Retinal pigment epithelial cell (primary cell): ENCODE data around the gene PAK1.
"Not testable (repeated sequence)": the region's sequence is repeated elsewhere in the genome, so short reads cannot be mapped to it uniquely, and the experiment has no call there.

Experiments
- DNase-seq: peaks from one replicate; pipeline ENCODE4 v3.0.0-alpha.2; 2010; ENCODE audit warnings: low read depth
- H3K4me3 ChIP-seq: 2 replicates; pipeline ENCODE4 v1.5.1; 2011; ENCODE audit warnings: mild to moderate bottlenecking, low read length, control low read depth, moderate library complexity
- CTCF ChIP-seq: conservative IDR thresholded peaks from 2 replicates; pipeline ENCODE4 v1.5.1; 2011; ENCODE audit warnings: low read depth, low read length, control low read depth, inconsistent platforms

The PAK1 gene

GRCh38 chr11:77503006-77503405, 29.1 kb upstream of the PAK1 start:
- DNase-seq: no peak
- no peak for TF ChIP-seq CTCF
- H3K4me3 ChIP-seq: no peak overlapping the region

- no peak overlapping the region for H3K4me3 ChIP-seq
- no peak for DNase-seq
- no peak for TF ChIP-seq CTCF
Observed at GRCh38 chr11:77502346-77502905, 28.5 kb upstream of the PAK1 start.

DNA sequence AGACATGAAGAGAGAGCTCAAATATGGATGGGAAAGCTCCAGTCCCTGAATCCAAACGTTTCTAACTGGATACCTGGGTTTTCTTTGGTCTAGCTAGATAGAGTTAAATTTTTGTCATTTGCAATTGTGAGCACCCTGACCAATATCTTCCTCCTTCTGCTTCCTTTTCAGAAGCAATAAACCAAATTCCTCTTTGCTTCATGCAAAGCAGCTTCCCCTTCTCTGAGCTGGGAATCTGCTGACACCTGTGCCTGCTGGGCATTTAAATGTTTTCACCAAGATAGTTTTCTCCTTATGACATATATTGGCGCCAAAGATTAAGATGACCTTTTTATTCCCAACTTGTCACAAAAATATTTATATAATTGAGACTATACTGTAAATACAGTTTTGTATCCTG, 27.9 kb upstream of the PAK1 start:
- no peak for TF ChIP-seq CTCF
- no peak for DNase-seq
- no peak overlapping the region for H3K4me3 ChIP-seq

DNA sequence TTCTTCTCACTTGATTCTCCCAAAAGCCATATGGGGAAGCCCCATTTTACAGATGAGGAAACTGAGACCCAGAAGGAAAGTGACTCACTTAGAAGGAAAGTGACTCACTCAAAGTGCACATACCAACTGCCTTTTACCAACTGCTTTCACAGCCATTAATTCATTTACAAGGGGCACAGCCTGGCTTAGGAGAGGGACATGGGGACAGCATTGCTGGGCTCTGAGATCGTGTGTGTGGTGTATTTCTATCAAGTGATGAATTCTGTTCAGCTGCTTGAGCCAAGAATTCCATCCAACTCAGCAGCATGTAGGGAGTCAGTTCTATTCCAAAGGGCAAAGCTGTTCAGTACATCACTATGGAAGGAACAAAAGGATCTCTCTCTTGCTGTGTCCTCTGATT, 23.5 kb upstream of the PAK1 start:
- TF ChIP-seq CTCF: no peak
- no peak for DNase-seq

DNA sequence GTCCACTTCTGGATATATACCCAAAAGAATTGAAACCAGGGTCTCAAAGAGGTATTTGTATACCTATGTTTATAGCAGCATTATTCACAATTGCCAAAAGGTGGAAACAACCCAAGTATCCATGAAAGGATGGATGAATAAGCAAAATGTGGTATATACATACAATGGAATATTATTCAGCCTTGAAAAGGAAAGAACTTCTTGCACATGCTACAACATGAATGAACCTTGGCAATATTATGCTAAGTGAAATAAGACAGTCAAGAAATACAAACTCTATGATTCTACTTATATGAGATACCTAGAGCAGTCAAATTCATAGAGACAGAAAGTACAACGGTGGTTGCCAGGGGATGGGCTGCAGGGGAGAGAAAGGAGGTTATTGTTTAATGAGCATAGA, 21.6 kb upstream of the PAK1 start:
- no peak overlapping the region for H3K4me3 ChIP-seq
- DNase-seq: no peak
- TF ChIP-seq CTCF: no peak

More for the DNA sequence above, 23.5 kb upstream of the PAK1 start:
- H3K4me3 ChIP-seq: no peak overlapping the region

DNA sequence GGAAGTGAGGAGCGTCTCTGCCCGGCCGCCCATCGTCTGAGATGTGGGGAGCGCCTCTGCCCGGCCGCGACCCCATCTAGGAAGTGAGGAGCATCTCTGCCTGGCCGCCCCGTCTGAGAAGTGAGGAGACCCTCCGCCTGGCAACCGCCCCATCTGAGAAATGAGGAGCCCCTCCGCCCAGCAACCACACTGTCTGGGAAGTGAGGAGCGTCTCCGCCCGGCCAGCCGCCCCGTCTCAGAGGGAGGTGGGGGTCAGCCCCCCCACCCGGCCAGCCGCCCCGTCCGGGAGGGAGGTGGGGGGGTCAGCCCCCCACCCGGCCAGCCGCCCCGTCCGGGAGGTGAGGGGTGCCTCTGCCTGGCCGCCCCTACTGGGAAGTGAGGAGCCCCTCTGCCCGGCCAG, 16.1 kb upstream of the PAK1 start:
- H3K4me3 ChIP-seq, DNase-seq: not testable (repeated sequence)

DNA sequence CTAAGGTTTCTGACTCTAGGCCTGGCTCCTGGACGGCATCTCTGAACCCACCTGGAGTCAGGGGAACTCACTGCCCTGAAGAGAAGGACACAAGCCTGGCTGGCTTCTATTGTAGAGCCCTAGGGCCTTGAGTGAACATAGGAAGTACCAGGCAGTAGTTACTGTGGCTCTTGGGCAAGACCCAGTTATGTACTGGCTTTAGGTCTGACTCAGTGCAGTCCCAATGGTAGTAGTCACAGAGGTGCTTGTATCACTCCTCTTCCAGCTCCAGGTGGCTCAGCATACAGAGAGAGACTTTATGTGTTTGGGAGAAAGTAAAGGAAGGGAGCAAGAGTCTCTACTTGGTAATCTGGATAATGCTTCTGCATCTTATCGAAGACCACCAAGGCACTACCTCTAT, 13.9 kb upstream of the PAK1 start:
- no peak for TF ChIP-seq CTCF
- no peak overlapping the region for H3K4me3 ChIP-seq
- DNase-seq: no peak

- no peak overlapping the region for H3K4me3 ChIP-seq
- no peak for DNase-seq
- TF ChIP-seq CTCF: no peak
Observed at GRCh38 chr11:77479746-77480352, 6.0 kb upstream of the PAK1 start.
